NB4 (cell line): ENCODE results near the gene MRPL24.
A peak's percentile ranks its signal among the peaks of the same experiment; 100 is the strongest.

Source experiments
- DNase-seq: peaks from one replicate; pipeline ENCODE4 v3.0.0; 2010; ENCODE audit warnings: low read depth
- H3K4me3 ChIP-seq: one replicate; pipeline ENCODE4 v1.5.1; 2011; ENCODE audit warnings: mild to moderate bottlenecking, low read depth, low read length, moderate library complexity
- MYC ChIP-seq: IDR thresholded peaks from 2 replicates; pipeline ENCODE4 v1.6.1; 2011; ENCODE audit warnings: low read depth, low read length
- POLR2A ChIP-seq: IDR thresholded peaks from 2 replicates; pipeline ENCODE4 v1.6.1; 2011; ENCODE audit warnings: mild to moderate bottlenecking; ENCODE audit not compliant: insufficient read length; ENCODE audit errors: extremely low read depth
- TF ChIP-seq, protein P1 (sequence below): IDR thresholded peaks from one replicate; pipeline ENCODE4 v1.5.1; 2012; ENCODE audit warnings: low read depth, low read length
- TF ChIP-seq, protein P2 (sequence below): IDR thresholded peaks from 2 replicates; pipeline ENCODE4 v1.6.1; 2011; ENCODE audit warnings: low read depth, low read length

Gene MRPL24

DNA sequence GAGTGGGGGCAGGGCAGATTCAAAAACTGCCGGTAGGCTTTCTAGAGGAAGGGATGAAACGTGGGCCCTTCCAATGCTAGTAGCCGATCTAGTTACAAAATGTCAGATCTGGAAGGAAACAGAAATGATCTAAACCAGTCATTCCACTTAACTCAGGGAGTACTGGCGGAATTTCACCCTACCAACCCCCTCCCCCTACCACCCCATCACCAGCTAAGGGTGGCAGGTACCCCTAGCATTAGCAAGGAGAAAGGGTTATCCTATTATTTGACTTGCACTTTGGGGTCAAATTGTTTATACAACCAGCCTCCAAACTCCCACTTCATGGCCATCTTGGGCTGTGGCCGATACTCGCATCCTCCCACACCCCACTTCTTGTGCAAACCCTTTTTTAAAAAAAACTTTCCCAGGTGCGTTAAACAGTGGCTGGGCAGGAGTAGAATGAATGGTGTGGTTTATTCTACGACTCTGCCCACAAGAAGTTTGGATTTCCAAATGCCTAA lies 644 bp upstream of the MRPL24 start:
- TF ChIP-seq, protein P1, sequence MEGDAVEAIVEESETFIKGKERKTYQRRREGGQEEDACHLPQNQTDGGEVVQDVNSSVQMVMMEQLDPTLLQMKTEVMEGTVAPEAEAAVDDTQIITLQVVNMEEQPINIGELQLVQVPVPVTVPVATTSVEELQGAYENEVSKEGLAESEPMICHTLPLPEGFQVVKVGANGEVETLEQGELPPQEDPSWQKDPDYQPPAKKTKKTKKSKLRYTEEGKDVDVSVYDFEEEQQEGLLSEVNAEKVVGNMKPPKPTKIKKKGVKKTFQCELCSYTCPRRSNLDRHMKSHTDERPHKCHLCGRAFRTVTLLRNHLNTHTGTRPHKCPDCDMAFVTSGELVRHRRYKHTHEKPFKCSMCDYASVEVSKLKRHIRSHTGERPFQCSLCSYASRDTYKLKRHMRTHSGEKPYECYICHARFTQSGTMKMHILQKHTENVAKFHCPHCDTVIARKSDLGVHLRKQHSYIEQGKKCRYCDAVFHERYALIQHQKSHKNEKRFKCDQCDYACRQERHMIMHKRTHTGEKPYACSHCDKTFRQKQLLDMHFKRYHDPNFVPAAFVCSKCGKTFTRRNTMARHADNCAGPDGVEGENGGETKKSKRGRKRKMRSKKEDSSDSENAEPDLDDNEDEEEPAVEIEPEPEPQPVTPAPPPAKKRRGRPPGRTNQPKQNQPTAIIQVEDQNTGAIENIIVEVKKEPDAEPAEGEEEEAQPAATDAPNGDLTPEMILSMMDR, result no peak
- TF ChIP-seq MYC, result no peak
- TF ChIP-seq, protein P2, sequence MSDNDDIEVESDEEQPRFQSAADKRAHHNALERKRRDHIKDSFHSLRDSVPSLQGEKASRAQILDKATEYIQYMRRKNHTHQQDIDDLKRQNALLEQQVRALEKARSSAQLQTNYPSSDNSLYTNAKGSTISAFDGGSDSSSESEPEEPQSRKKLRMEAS, result no peak
- TF ChIP-seq POLR2A, result no peak
- DNase-seq, result no peak
- H3K4me3 ChIP-seq, result peak overlapping the region; percentile 36

DNA sequence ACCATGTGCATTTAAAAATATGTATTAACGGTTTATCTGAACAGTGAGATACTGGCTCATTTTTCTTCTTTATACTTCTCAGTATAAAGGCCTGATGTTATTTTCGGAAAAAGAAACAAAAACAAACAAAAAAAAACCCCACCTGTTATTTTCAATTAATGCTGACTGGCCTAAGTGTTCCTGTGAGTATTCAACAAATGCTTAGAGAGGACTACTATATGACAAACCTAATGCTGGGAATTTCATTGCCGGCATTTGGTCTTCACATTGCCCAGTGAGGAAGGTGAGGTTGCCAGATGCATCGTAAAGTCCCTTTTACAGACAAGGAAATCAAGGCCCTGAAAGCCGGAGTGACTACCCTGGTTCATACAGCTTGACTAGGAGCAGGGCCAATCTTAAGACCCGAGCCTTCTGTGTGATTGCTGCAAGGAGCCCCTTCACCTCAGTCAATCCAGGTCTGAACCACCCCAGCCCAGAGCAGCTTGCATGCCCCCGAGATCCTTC lies 599 bp downstream of the MRPL24 start:
- DNase-seq, result peak; percentile 56
- TF ChIP-seq, protein P2, result no peak
- TF ChIP-seq, protein P1, result no peak
- TF ChIP-seq MYC, result no peak
- no peak for TF ChIP-seq POLR2A
- peak overlapping the region; percentile 76 for H3K4me3 ChIP-seq

DNA sequence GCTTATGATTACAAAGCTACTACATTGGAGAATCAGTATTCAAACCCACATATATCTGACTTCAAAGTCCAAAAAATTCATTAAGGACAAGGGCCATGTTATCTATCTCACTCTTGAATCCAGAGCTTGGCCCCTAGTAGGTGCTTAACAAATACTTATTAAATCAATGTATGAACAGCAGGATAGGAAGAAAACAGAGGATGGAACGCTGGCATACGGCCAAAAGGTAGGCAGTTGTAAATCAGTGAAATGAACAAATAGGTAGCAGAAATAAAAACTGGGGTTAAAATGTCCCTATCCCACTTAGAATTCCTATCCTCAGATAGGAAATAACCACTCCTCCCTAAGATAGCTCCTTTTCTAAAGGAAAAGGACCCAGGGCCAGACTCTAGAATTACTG lies 2.0 kb downstream of the MRPL24 start:
- H3K4me3 ChIP-seq, result no peak overlapping the region
- no peak for TF ChIP-seq MYC
- DNase-seq, result no peak

DNA sequence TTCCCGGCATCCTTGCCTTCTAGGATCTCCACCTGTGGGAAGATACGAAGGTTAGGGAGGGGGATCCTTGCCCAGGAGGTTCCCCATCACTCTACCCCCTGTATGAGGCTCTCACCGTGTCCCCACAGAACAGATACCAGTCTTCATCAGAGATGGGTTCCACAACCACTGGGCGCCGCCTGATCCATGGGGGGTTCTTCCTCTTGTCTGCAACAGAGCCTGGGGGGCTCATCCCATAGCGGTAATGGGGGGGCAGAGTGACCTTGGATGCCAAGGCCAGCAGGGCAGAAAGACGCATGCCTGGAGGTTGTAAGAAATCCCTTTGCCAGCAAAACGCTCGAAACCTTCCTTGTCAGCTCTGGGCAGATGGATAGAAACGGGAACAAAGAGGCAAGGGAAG lies 2.5 kb downstream of the MRPL24 start:
- H3K4me3 ChIP-seq, result no peak overlapping the region
- TF ChIP-seq POLR2A (no peak), MYC (no peak)
- TF ChIP-seq, protein P2, result no peak
- TF ChIP-seq, protein P1, result no peak
- DNase-seq, result no peak

DNA sequence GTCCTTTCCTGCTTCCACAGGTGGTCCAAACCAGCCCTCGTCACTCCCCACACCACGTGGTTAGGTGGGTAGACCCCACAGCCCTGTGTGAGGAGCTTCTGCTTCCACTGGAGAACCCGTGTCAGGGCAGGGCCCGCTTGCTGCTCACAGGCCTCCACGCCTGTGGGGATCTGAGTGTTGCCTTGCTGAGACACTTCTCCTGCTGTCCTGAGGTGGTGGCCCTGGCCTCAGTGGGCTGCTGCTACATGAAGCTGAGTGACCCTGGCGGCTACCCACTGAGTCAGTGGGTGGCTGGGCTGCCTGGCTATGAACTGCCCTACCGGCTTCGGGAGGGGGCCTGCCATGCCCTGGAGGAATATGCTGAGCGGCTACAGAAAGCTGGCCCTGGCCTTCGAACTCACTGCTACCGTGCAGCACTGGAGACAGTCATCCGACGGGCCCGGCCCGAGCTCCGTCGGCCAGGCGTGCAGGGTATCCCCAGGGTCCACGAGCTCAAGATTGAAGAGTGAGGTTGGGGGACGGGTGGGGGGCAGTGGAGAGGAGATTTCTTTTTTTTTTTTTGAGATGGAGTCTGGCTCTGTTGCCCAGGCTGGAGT lies 6.8 kb downstream of the MRPL24 start:
- TF ChIP-seq MYC, result no peak
- no peak overlapping the region for H3K4me3 ChIP-seq
- DNase-seq, result no peak

DNA sequence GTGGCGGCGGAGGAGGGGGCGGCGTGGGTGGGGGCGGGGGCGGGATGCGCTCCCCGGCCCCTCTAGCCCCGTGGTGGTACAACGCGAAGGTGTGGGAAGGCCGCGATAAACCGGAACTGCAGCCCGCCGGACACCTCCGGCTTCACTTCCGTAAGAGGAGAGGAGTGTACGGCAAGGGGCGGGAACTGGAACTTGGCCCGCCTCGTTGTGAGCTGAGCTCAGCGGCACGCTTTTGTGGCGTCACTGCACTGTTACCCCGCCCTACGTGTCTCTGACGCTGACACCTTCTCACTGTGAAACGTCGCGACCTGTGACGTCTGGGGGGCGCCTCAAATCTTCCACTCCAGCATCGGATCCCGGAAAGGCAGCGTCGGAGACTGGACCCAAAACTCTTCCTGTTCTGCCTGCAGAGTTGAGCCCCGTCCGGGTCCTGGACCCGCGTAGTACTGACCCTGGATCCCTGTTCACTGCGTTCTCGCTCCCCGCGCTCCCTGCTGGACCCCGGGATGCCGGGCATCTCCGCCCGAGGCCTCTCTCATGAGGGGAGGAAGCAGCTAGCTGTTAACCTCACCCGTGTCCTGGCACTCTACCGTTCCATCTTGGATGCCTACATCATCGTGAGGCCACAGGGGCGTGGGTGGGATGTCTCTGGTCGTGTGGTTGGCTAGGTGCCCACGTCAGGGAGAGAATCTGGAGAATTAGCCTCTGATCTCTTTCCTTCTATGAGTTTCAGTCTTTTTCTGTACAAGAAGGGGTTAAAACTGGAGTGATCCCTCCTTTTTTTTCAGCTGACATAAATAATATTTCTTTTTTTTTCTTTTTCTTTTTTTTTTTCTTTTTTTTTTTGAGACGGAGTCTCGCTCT lies 12.1 kb downstream of the MRPL24 start, which contains the start of gene ISG20L2:
Gene ISG20L2, minus strand, starts transcription at position 168 of the 864 bp plus-strand sequence. CDS start 1,114 bp downstream, outside the sequence.
- TF ChIP-seq, protein P2, result peak; percentile 85
- TF ChIP-seq, protein P1, result no peak
- TF ChIP-seq MYC, result peak; percentile 72
- TF ChIP-seq POLR2A, result peak; percentile 63
- DNase-seq, result peak; percentile 98
- peak within 1 kb of the TSS; percentile 100 for H3K4me3 ChIP-seq
